ENCODE results near the gene ANXA1. TPM values are rescaled to one million over a fixed set of nuclear protein-coding genes. Genes with fewer than 3 reads are reported as not detected.
A peak's percentile ranks its signal among the peaks of the same experiment; 100 is the strongest.

Gene ANXA1
- total RNA-seq, 1 experiment from 2014 or later = 430 TPM

GRCh38 chr9:73137286-73137899, 14.3 kb upstream of the ANXA1 start:
- Histone ChIP-seq H3K27ac (ENCODE audit: low read depth, low read length, poor library complexity, severe bottlenecking) (no peak overlapping the region), H3K9me3 (ENCODE audit: low read depth, low read length, poor library complexity, severe bottlenecking) (no peaks in the 10 kb centered on the region), H3K4me1 (ENCODE audit: insufficient read depth, low read length, poor library complexity, severe bottlenecking) (peaks cover 36% of the 10 kb centered on the region), H3K4me3 (ENCODE audit: low read depth, low read length, poor library complexity, severe bottlenecking) (no peak overlapping the region), H3K36me3 (ENCODE audit: insufficient read depth, low read length, poor library complexity, severe bottlenecking) (no peaks in the 10 kb centered on the region), H3K27me3 (replicated peaks; ENCODE audit: insufficient read depth, low read depth, low read length, poor library complexity) (no peaks in the 10 kb centered on the region)
- intact Hi-C loops (cut with micrococcal nuclease; ENCODE audit: unreplicated experiment) = no loop called here
- peak; percentile 17 for DNase-seq (ENCODE audit: low spot score)
- TF ChIP-seq, protein P1, sequence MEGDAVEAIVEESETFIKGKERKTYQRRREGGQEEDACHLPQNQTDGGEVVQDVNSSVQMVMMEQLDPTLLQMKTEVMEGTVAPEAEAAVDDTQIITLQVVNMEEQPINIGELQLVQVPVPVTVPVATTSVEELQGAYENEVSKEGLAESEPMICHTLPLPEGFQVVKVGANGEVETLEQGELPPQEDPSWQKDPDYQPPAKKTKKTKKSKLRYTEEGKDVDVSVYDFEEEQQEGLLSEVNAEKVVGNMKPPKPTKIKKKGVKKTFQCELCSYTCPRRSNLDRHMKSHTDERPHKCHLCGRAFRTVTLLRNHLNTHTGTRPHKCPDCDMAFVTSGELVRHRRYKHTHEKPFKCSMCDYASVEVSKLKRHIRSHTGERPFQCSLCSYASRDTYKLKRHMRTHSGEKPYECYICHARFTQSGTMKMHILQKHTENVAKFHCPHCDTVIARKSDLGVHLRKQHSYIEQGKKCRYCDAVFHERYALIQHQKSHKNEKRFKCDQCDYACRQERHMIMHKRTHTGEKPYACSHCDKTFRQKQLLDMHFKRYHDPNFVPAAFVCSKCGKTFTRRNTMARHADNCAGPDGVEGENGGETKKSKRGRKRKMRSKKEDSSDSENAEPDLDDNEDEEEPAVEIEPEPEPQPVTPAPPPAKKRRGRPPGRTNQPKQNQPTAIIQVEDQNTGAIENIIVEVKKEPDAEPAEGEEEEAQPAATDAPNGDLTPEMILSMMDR (conservative IDR thresholded peaks at IDR 0.05; ENCODE audit: low read depth, low read length) = no peak
- TF ChIP-seq EZH2 (IDR thresholded peaks at IDR 0.05; ENCODE audit: borderline replicate concordance, low read depth, low read length, poor library complexity, severe bottlenecking) = no peak
- CTCF ChIA-PET = no interaction called here
- POLR2A ChIA-PET (ENCODE audit: low non-redundant PET) = no interaction called here
- BruUV-seq (replicated peaks) = no TSS peak

GRCh38 chr9:73137914-73138313, 13.8 kb upstream of the ANXA1 start:
- ChIA-PET CTCF (no interaction called here), POLR2A (ENCODE audit: low non-redundant PET) (no interaction called here)
- no TSS peak for BruUV-seq (replicated peaks)
- Histone ChIP-seq H3K9me3 (ENCODE audit: low read depth, low read length, poor library complexity, severe bottlenecking) (no peaks in the 10 kb centered on the region), H3K4me3 (ENCODE audit: low read depth, low read length, poor library complexity, severe bottlenecking) (no peak overlapping the region), H3K36me3 (ENCODE audit: insufficient read depth, low read length, poor library complexity, severe bottlenecking) (no peaks in the 10 kb centered on the region), H3K27ac (ENCODE audit: low read depth, low read length, poor library complexity, severe bottlenecking) (no peak overlapping the region), H3K4me1 (ENCODE audit: insufficient read depth, low read length, poor library complexity, severe bottlenecking) (peaks cover 37% of the 10 kb centered on the region), H3K27me3 (replicated peaks; ENCODE audit: insufficient read depth, low read depth, low read length, poor library complexity) (no peaks in the 10 kb centered on the region)
- TF ChIP-seq EZH2 (IDR thresholded peaks at IDR 0.05; ENCODE audit: borderline replicate concordance, low read depth, low read length, poor library complexity, severe bottlenecking) = no peak
- TF ChIP-seq, protein P1 (conservative IDR thresholded peaks at IDR 0.05; ENCODE audit: low read depth, low read length) = no peak
- intact Hi-C loops (cut with micrococcal nuclease; ENCODE audit: unreplicated experiment) = no loop called here
- no peak for DNase-seq (ENCODE audit: low spot score)

GRCh38 chr9:73138516-73138915, 13.1 kb upstream of the ANXA1 start:
- ChIA-PET CTCF (no interaction called here), POLR2A (ENCODE audit: low non-redundant PET) (no interaction called here)
- no TSS peak for BruUV-seq (replicated peaks)
- TF ChIP-seq EZH2 (IDR thresholded peaks at IDR 0.05; ENCODE audit: borderline replicate concordance, low read depth, low read length, poor library complexity, severe bottlenecking) = no peak
- TF ChIP-seq, protein P1 (conservative IDR thresholded peaks at IDR 0.05; ENCODE audit: low read depth, low read length) = no peak
- no peaks in the 10 kb centered on the region for H3K9me3 ChIP-seq (ENCODE audit: low read depth, low read length, poor library complexity, severe bottlenecking)
- intact Hi-C loops (cut with micrococcal nuclease; ENCODE audit: unreplicated experiment) = no loop called here
- H3K4me3 ChIP-seq (ENCODE audit: low read depth, low read length, poor library complexity, severe bottlenecking) = no peak overlapping the region
- DNase-seq (ENCODE audit: low spot score) = no peak
- no peak overlapping the region for H3K27ac ChIP-seq (ENCODE audit: low read depth, low read length, poor library complexity, severe bottlenecking)
- H3K36me3 ChIP-seq (ENCODE audit: insufficient read depth, low read length, poor library complexity, severe bottlenecking) = no peaks in the 10 kb centered on the region
- no peaks in the 10 kb centered on the region for H3K27me3 ChIP-seq (replicated peaks; ENCODE audit: insufficient read depth, low read depth, low read length, poor library complexity)
- peaks cover 42% of the 10 kb centered on the region for H3K4me1 ChIP-seq (ENCODE audit: insufficient read depth, low read length, poor library complexity, severe bottlenecking)
